ENCODE data around the gene PLXNA2.

PLXNA2 gene

DNA sequence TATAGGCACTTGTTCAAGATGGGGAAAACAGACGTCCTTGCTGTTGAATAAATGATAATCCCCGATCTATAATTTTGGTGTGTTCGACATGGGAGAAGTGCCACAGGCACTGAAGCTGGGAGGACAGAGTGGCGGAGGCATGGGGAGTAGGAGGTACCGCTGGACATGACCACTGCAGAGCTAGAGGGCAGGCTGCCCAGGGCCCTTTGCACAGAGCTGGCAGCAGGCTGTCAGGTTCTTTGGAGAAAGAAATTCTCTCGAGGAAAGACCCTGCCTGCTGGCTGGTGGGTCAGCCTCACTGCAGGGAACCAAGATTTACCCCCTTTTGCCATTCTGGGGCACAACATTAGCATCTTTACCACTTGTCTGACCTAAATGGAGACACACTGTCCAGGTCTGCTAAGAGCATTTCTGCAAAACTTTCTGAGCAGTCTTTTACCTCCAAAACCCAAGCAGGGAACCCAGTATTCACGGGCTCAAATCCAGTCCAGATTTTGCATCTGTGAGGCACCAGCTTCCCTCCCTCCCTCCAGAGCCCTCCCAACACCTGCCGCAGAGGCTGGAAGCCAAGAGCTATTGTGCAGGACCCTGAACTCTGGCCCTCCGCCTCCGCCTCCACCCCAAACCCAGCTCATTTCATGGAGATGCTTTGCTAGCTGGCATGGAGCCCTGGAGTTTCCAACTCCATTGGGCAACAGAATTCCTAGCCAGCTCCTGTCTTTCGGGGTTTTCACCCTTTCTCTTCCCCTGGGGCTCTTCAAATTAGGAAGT is 142.3 kb downstream of the PLXNA2 start:
- no peak for DNase-seq (ENCODE audit: low read depth in 1 of 2, low spot score in 1 of 2)

DNA sequence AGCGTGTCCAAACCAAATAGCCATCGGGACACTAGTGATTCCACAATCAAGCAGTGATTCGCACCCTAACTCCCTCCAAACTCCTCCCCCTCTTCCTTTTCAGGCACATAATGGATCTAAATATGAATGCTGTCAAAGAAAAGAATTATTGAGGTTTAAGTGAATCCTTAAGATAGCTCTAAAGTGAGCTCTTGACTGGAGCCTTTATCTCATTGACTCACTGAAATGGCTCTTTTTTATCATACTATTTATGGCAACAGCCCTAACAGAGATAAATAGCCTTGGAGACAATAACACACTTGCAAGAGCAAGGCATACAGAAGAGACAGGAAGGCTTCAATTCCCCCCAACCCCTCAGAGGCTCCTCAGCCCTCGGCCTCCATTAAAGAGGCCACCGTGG is 143.3 kb downstream of the PLXNA2 start:
- DNase-seq (ENCODE audit: low read depth in 1 of 2, low spot score in 1 of 2) = no peak

DNA sequence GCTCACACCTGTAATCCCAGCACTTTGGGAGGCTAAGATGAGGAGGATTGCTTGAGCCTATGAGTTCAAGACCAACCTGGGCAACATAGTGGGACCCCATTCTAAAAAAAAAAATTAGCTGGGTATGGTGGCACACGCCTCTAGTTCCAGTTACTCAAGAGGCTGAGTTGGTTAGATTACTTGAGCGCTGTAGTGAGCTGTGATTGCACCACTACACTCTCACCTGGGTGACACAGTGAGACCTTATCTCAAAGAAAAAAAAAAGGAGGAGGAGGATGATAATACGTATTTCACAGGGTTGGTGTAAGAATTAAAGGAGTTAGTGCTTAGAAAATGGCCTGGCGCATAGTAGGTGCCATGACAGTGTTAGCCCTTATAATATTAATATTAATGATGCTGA is 144.1 kb downstream of the PLXNA2 start:
- no peak for DNase-seq (ENCODE audit: low read depth in 1 of 2, low spot score in 1 of 2)

DNA sequence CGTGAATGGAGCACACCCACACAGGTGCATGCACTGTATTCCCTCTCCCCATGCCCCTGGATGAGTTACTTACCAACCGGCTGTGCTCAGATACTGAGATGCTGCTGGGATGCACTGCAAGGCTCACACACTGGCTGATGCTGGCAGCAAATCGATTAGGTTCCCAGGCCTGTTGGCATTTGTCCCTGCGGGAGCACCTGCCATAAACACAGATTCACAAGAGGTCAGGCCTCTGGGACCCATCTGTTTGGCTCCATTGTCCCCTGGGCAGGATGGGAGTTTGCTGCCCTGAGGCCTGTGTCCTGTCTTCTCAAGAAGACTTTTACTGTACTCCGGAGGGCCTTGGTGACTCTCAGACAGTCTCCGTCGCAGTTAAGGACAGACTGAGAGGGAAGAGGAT is 145.4 kb downstream of the PLXNA2 start:
- no peak for DNase-seq (ENCODE audit: low read depth in 1 of 2, low spot score in 1 of 2)

DNA sequence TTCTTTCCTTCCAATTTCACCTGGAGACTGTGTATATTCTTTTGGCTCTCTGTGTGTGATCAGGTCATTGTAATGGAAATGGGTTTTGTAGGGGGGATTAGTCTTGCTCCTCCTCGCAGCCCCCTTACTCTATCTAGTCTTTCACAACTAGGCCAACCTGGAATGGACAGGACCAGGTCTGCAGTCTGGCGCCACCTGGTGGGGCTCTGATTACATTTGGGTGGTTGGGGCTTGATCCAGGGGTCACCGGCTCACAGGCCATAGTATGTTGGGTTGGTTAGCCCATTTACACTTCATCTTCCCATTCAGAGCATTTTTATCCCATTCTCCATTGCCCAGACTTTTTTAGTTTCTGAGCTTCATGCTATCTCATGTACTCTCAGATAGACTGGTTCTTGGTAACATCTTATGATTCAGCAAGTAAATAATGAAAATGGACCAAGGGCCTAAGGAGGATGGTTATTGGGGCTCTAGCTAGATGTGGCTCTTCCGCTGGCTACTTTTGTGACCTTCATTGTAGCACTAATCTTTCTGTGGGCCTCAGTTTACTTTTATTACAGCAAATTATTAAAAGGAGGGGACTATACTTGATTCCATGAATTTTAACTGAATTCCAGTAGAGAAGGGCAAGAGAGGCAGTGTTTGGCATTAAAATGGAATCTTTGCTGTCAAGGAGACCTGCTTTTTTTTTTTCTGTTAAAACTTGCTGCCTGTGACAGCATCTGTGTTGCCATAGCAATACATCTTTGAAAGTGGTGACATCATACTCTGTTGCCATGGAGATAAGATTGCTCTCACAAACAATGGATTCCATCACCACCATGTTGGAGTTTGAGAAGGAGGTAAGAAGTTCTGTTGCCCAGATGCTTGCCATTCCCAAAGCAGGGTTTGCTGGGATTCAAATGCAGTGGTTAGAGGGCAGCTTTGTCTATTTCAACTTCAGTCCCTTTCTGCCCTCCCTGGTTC is 150.1 kb downstream of the PLXNA2 start:
- peak in 1 of 2 donors; percentile 20 for DNase-seq (ENCODE audit: low read depth in 1 of 2, low spot score in 1 of 2)

DNA sequence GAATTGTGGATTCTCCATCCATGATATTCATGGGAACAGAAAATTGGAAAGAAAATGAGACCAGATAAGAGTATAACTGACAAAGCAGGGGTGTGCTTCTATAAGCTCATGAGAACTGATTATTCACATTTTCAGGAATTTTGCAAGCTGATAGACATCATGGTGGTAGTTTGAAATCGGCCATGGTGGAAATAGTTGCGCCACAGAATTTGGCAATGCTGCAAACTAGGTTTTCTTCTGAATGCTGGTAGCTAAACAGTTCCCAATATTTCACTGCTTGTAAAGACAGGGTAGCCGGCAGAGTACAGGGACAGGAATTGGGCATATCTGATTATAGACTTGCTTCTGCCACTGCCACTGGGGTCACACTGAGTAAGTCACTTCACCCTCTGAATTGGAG is 151.1 kb downstream of the PLXNA2 start:
- no peak for DNase-seq (ENCODE audit: low read depth in 1 of 2, low spot score in 1 of 2)

DNA sequence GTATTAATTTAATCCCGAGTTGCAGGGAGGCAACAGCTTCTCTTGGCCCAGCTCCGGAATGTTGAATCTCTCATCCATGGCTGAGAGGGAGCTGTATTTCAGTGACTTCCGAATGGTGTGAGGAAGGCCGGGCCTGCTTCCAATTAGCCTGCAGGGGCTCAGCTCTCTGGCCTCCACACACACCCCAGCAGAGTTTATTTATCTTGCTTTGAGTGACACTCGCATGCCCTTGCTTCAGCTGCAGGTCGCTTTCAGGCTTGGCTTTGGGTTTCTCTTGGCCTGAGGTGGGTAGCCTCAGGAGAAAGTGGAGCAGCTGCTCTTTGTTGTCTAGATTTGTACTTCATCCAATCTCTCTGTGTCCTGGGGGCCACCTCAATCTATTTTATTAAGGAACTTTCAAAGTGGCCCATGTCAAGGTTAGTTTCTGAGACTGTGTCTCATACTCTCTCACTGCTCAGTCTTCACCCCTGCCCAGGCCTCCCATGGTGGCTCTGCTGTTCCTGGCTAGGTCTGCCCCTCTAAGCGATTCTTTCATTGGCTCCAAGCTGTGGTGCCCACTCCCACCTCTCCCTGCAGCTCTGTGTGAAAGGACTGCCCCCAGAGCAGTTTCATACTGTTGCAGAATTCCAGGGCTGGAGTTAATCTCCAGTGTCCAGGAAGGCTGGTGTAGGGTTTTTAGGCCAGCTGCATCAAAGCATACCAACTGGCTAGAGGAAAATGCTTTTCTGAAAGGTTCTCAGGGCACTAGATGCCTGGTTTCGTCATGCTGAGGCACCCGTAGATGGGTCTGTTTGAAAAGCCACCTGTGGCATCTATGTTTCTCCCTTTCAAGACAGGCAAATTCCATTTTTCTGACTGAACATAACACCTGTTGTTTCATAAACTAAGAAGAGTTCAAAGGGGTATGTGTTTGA is 153.5 kb downstream of the PLXNA2 start:
- DNase-seq (ENCODE audit: low read depth in 1 of 2, low spot score in 1 of 2) = no peak

DNA sequence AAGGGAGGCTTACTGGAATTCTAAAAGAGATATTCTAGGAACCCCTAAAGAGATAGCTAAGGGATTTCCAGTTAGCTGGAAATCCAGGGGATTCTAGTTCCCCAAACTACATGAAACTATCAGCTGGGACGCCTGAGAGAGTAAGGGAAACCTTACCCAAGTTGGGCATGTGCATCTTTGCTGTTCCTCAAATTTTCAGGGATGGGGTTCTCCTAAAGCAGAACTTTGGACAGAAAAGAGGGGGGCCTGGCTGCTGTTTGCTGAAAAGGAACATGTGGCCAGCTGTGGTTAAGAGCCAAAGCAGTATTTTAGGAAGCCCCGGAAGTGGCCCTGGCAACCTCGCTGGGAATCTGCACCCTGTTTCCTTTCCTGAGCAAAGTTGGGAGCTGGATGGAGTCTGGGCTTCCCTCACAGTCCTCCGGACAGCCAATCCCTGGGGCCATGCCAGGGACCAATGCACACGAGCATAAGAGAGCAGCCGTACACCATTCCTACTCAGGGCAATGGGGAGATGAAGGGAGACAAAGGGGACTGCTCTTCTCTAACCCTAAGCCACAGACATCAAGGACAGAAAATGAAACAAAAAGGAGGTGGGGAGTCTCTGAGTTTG is 154.3 kb downstream of the PLXNA2 start:
- DNase-seq (ENCODE audit: low read depth in 1 of 2, low spot score in 1 of 2) = no peak

DNA sequence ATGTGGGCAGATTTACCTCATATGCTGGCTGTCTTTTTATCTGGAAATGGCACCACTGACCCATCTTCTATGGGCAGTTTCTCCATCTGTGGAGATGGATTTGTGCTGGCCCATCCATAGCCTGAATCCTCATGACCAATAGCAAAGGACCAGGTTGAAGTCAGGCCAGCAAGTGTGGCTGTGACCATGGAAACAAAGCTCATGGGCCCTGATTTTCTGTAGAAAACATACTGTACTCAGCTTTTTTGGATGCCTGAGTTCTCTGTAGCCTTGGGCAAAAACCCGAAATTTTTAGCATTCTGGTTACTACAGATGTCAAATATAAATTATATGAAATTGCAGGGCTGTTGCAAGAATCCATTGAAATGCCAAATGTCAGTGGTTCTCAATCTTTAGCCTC is 155.0 kb downstream of the PLXNA2 start:
- no peak for DNase-seq (ENCODE audit: low read depth in 1 of 2, low spot score in 1 of 2)

DNA sequence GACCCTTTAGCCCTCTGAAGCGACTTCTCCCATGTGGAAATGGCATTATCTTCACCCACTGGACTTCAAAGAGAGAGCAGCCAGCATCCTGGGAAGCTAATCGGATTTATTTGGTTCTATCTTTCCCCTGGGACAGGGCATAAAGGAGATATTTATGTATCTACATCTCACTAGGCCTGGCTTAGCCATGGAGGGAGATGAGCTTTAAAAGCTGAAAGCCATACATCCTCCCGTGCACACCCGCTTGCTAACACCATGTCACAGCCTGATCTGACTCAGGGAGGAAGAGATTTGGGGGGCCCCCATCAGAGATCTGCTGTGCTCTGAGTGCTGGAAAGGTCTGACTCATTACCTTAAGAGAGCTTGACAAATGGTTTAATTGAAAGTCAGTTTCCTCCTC is 155.9 kb downstream of the PLXNA2 start:
- no peak for DNase-seq (ENCODE audit: low read depth in 1 of 2, low spot score in 1 of 2)

DNA sequence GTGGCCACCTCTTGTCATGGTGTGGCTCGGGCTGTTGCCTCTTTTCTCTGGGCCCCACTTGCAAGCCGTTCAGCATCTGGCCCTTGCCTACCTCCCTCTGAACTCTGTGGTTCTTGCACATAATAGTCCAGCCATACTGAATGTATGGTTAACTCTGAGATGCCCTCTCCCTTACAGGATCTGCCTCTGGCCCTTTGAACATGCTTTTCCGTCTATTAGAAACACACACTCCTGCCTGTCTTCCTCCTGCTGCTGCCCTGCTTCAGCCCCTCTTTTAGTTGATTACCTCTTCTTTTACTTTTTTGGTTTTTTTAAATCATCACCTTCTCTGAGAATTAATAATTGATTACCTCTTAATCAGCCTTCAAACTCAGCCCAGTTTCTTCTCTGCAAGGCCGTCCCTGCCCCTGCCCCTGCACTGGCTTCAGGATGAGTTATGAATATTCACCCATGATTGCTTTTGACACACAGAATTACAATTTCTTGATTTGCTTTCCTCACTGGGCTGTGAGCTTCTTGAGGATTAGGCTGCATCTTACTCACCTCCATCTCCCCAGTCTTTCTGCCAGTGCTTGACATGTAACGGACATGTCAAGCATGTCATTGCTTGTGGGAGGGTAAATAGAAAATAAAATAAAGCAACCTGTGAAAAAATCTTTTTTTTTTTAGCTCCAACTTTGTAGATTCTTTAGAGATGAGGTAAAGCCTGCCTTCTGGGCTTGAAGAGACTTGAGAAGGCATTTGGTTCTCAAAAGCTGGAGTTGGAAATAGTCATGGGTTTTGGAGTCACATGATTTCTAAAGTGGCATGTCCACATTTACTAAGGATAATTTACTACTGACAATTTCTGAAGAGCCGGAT is 158.3 kb downstream of the PLXNA2 start:
- DNase-seq (ENCODE audit: low read depth in 1 of 2, low spot score in 1 of 2) = no peak

DNA sequence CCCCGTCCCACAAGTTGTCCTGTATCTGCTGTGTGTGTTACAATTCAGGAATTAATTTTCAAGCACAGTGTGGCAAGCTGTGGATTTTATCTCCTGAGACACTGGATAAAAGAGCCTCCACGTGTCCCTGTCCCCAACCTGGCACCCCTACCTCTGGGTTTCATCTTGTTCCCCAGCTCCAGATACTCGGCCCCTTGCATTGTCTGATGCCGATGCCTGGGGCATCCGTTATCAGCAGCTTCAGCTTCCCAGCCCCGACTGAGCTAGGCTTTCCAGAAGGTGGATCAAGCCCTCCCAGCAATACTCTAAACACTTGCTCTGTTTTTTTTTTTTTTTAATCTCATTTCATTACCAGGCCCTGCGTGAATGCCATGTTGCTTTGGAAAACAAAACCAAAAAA is 159.4 kb downstream of the PLXNA2 start:
- no peak for DNase-seq (ENCODE audit: low read depth in 1 of 2, low spot score in 1 of 2)

DNA sequence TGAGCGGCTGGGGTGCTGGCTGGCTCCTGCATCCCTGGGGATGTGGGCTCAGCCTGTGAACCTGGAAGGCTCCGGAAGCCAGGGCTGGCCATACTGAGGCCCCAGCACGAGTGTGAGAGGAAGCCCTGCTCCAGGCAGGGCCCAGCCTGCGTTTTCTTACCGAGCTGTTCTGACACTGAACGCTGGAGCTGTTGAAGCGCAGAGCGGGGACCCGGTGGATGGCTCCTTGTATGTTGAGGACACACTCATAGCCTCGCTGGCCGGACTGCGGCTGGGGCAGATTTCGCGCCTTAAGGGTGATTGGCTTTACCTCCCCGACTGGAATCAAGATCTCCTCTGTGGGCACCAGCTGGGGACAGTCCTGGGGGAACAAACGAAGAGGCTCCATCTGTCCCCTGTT is 160.0 kb downstream of the PLXNA2 start:
- no peak for DNase-seq (ENCODE audit: low read depth in 1 of 2, low spot score in 1 of 2)

DNA sequence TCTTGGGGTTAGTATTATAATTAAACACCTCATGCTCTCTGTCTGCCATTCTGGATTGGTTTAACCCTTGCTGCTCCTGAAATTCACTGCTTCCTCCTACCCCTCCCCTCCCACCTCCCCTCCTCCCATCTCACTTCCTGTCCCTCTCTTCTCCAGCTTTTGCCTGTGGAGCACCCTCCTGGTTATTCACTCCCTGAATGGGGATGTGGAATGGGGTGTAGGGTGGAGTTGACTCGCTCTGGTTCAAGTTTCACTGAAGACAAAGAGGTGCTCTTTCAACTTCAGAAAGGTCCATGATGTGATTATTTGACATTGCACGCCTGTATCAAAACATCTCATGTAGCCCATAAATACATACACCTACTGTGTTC is 160.5 kb downstream of the PLXNA2 start:
- no peak for DNase-seq (ENCODE audit: low read depth in 1 of 2, low spot score in 1 of 2)

DNA sequence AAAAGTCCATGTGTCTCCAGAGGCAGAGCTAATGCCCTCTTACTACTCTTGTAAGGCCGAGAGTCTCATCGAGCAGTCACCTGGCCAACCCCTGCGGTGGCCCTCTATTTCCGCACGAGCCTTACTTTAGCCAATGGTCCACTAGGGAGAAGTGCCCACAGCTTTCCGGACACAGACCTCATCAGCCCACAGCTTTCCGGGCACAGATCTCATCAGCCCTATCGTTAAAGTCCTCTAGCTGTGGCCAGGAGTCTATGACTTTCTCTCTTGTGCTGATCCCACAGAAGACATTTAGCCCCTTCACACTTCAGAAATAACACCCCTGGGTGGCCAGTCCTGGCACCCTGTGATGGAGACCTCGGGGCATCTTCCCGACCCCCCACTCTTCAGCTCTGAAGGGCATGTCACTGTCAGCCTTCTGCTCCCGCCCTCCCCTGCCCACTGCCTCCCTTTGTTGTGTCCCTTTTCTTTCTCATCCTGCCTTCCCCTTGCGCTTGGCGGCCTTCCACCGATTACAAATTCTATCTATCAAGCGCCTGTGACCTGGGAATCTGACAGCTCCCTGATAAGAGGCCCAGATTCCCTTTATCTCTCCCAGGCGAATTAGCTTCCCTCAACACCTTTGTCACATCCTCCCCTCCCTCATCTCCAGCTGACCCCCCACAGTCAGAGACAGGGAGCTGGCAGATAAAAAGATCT is 161.0 kb downstream of the PLXNA2 start:
- DNase-seq (ENCODE audit: low read depth in 1 of 2, low spot score in 1 of 2) = no peak

DNA sequence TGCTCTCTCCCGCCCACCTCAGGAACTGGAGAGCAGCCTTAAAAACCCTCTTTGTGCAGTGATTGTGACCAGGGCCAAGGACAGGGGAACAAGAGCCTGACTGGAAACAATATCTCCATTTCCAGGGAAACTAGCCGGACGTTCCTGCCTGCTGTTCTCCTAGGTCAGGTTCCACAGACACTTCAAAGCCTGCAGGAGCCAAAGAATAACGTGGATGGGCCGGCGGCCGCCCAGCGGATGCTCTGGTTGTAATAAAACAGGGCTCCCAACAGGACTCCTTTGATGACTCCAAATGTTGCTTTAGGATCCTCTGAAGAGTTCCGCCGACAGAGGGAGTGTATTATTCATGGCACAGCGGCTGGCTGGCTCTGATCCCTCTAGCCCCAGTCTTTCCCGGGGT is 162.2 kb downstream of the PLXNA2 start:
- DNase-seq (ENCODE audit: low read depth in 1 of 2, low spot score in 1 of 2) = no peak

DNA sequence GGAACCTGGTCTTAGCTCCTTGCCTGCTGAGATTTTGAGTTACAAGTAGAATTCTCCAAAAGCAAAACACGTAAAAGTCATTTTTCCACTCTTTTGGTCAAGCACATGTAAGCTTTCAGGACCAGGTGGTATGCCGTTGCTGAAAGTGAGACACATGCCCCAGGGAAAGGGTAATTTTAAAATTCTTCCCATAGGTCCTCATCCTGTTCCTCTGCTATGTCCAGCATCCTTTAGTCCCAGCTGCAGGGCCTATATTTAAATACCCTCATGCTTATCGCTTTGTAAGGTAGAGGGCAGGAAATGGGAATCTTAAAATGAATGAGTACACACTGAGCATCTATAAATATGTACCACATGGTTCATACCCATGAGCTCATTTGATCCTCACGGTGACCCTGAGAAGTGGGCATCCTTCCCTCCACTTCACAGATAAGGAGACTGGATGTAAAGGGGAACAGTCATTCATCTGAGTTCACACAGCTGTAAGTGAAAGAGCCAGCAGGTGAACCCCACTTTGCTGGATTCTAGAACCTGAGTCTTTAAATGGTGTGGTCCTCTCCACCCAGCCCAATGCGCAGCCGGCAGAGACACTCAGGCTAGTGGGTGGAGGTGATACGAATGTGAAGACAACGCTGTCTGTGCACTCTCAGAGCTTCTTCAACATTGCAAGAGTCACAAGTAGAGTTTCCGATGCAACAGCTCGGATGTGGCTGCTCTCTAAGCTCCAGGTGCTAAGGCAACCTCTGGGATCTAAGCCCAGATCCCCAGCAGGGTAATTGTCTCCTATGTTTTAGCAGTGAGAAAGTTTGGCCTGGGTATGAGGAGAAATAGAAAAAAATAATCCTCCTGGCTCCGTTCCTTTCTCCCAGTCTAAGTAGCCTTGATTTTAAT is 163.5 kb downstream of the PLXNA2 start:
- no peak for DNase-seq (ENCODE audit: low read depth in 1 of 2, low spot score in 1 of 2)

DNA sequence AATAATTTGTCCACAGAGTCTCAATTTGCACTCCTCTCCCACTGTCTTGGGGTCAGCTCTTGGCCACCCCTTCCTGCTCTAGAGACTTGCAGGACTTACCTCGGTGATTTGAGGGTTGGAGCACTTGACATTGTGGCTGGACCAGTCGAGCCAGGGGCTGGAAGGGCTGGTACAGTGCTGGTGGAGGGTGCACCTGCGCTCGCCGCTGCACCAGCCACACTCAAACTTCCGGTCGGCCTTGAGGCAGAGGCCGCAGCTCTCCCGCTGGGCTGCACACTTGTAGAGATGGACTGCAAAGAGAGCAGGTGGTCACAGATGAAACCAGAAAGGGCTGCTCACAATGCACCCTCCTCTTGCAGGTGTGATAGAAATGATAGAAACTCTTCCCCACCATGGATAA is 165.0 kb downstream of the PLXNA2 start:
- DNase-seq (ENCODE audit: low read depth in 1 of 2, low spot score in 1 of 2) = no peak

Data from activated T-helper 1 cell treated with anti-CD3 and anti-CD28 coated beads, Interleukin-2, amount 50 U/mL, for 16 hours (primary cell).